Calu3 (cell line): Measurements from ENCODE around the gene C1orf35. TPM values are rescaled to one million over a fixed set of nuclear protein-coding genes. Genes with fewer than 3 reads are reported as not detected.
A peak's percentile ranks its signal among the peaks of the same experiment; 100 is the strongest.

Experiments
- BruUV-seq: library from RNA; stranded (reverse); fragments of 400-500 nt; replicated peaks from 2 replicates; lab custom pipeline; 2021; lab: Mats Ljungman, UMichigan
- CTCF ChIA-PET: fragments of 300-600 bp; sonication (Branson Sonifier 250); formaldehyde crosslinking; loops from one replicate; lab custom pipeline; 2022; ENCODE audit warnings: antibody characterized with exemption; lab: Charles Lee
- DNase-seq: peaks from one replicate; pipeline ENCODE4 v3.0.0; 2022
- H3K27ac Mint-ChIP-seq: one replicate; pipeline ENCODE4 v1.8.0; 2022; ENCODE audit warnings: mixed read lengths; ENCODE audit not compliant: unreplicated experiment
- H3K27me3 Mint-ChIP-seq: one replicate; pipeline ENCODE4 v1.8.0; 2022; ENCODE audit warnings: mixed read lengths; ENCODE audit not compliant: unreplicated experiment
- H3K36me3 Mint-ChIP-seq: one replicate; pipeline ENCODE4 v1.8.0; 2022; ENCODE audit warnings: mild to moderate bottlenecking, moderate library complexity, mixed read lengths; ENCODE audit not compliant: insufficient read depth, unreplicated experiment
- H3K4me1 Mint-ChIP-seq: one replicate; pipeline ENCODE4 v1.8.0; 2022; ENCODE audit warnings: mild to moderate bottlenecking, low read depth, mixed read lengths; ENCODE audit not compliant: unreplicated experiment
- H3K4me3 Mint-ChIP-seq: one replicate; pipeline ENCODE4 v1.8.0; 2022; ENCODE audit warnings: mild to moderate bottlenecking, low read depth, moderate library complexity, mixed read lengths; ENCODE audit not compliant: unreplicated experiment
- H3K9me3 Mint-ChIP-seq: one replicate; pipeline ENCODE4 v1.8.0; 2022; ENCODE audit warnings: low read depth, mixed read lengths; ENCODE audit not compliant: unreplicated experiment
- intact Hi-C: fragments of 100-400 bp; cut with micrococcal nuclease; formaldehyde crosslinking; loops from one replicate; pipeline ENCODE4 v1.10.0; 2022; ENCODE audit not compliant: unreplicated experiment
- total RNA-seq: library from RNA; stranded (reverse); gene quantifications from 2 replicates; pipeline ENCODE4 v1.2.3, GENCODE V29; 2022
- TF ChIP-seq, protein P1 (sequence below): fragments of 200-600 bp; IDR thresholded peaks from one replicate; pipeline ENCODE4 v1.8.0; 2022; ENCODE audit warnings: antibody characterized with exemption; ENCODE audit not compliant: unreplicated experiment

The C1orf35 gene
- total RNA-seq, 1 experiment from 2014 or later = 38.1 TPM

- H3K27me3 Mint-ChIP-seq = no peaks in the 10 kb centered on the region
- H3K9me3 Mint-ChIP-seq = no peaks in the 10 kb centered on the region
- CTCF ChIA-PET = no interaction called here
- no peak overlapping the region for H3K4me3 Mint-ChIP-seq
- no TSS peak for BruUV-seq
- intact Hi-C loops = no loop called here
- H3K27ac Mint-ChIP-seq = no peak overlapping the region
- no peak for DNase-seq
- H3K4me1 Mint-ChIP-seq = peaks cover 35% of the 10 kb centered on the region
- TF ChIP-seq, protein P1, sequence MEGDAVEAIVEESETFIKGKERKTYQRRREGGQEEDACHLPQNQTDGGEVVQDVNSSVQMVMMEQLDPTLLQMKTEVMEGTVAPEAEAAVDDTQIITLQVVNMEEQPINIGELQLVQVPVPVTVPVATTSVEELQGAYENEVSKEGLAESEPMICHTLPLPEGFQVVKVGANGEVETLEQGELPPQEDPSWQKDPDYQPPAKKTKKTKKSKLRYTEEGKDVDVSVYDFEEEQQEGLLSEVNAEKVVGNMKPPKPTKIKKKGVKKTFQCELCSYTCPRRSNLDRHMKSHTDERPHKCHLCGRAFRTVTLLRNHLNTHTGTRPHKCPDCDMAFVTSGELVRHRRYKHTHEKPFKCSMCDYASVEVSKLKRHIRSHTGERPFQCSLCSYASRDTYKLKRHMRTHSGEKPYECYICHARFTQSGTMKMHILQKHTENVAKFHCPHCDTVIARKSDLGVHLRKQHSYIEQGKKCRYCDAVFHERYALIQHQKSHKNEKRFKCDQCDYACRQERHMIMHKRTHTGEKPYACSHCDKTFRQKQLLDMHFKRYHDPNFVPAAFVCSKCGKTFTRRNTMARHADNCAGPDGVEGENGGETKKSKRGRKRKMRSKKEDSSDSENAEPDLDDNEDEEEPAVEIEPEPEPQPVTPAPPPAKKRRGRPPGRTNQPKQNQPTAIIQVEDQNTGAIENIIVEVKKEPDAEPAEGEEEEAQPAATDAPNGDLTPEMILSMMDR = no peak
- peaks cover 82% of the 10 kb centered on the region for H3K36me3 Mint-ChIP-seq
Observed at GRCh38 chr1:228106800-228107054, 3.6 kb upstream of the C1orf35 start.

GRCh38 chr1:228105996-228106799 lies 3.1 kb upstream of the C1orf35 start:
- intact Hi-C loops = no loop called here
- CTCF ChIA-PET = no interaction called here
- Mint-ChIP-seq H3K27me3 (no peaks in the 10 kb centered on the region), H3K36me3 (peaks cover 86% of the 10 kb centered on the region), H3K27ac (no peak overlapping the region), H3K4me1 (peaks cover 41% of the 10 kb centered on the region), H3K4me3 (no peak overlapping the region), H3K9me3 (no peaks in the 10 kb centered on the region)
- BruUV-seq = no TSS peak
- DNase-seq = no peak
- TF ChIP-seq, protein P1 = no peak

- CTCF ChIA-PET = no interaction called here
Observed at GRCh38 chr1:228105270-228105995, 2.3 kb upstream of the C1orf35 start.

GRCh38 chr1:228104526-228105269 lies 1.6 kb upstream of the C1orf35 start:
- H3K27me3 Mint-ChIP-seq = no peaks in the 10 kb centered on the region
- peak overlapping the region; percentile 62 for H3K27ac Mint-ChIP-seq
- H3K36me3 Mint-ChIP-seq = peaks cover 90% of the 10 kb centered on the region
- TF ChIP-seq, protein P1 = no peak
- H3K9me3 Mint-ChIP-seq = no peaks in the 10 kb centered on the region
- H3K4me3 Mint-ChIP-seq = peak overlapping the region; percentile 35
- no peak for DNase-seq
- CTCF ChIA-PET = no interaction called here
- peaks cover 38% of the 10 kb centered on the region for H3K4me1 Mint-ChIP-seq
- intact Hi-C loops = no loop called here
- BruUV-seq = no TSS peak

More at GRCh38 chr1:228105270-228105995, 2.3 kb upstream of the C1orf35 start:
- Mint-ChIP-seq H3K4me3 (no peak overlapping the region), H3K27me3 (no peaks in the 10 kb centered on the region), H3K27ac (no peak overlapping the region), H3K9me3 (no peaks in the 10 kb centered on the region), H3K36me3 (peaks cover 89% of the 10 kb centered on the region), H3K4me1 (peaks cover 45% of the 10 kb centered on the region)
- no peak for DNase-seq
- TF ChIP-seq, protein P1 = no peak
- intact Hi-C loops = no loop called here
- BruUV-seq = no TSS peak
